WTC11 (cell line): Measurements from ENCODE around the gene FAM161B. TPM values are rescaled to one million over a fixed set of nuclear protein-coding genes. Genes with fewer than 3 reads are reported as not detected.

Source experiments
- ATF2 ChIP-seq: sonication (generic); formaldehyde crosslinking; IDR thresholded peaks from 2 replicates; pipeline ENCODE4 v1.8.1; 2022; ENCODE audit warnings: low read depth, missing genetic modification reagents, borderline replicate concordance
- ATF3 ChIP-seq: sonication (generic); formaldehyde crosslinking; conservative IDR thresholded peaks from 2 replicates; pipeline ENCODE4 v1.8.1; 2022; ENCODE audit warnings: mild to moderate bottlenecking, missing genetic modification reagents
- ATF6 ChIP-seq: sonication (generic); formaldehyde crosslinking; IDR thresholded peaks from 2 replicates; pipeline ENCODE4 v1.8.1; 2023; ENCODE audit warnings: mild to moderate bottlenecking, missing genetic modification reagents
- CREB1 ChIP-seq: sonication (generic); formaldehyde crosslinking; IDR thresholded peaks from 2 replicates; pipeline ENCODE4 v1.8.0; 2023; ENCODE audit warnings: mild to moderate bottlenecking, missing genetic modification reagents
- CREM ChIP-seq: sonication (generic); formaldehyde crosslinking; IDR thresholded peaks from 2 replicates; pipeline ENCODE4 v1.8.1; 2022; ENCODE audit warnings: mild to moderate bottlenecking, missing genetic modification reagents, moderate library complexity
- ELF4 ChIP-seq: sonication (generic); formaldehyde crosslinking; IDR thresholded peaks from 2 replicates; pipeline ENCODE4 v1.8.1; 2022; ENCODE audit warnings: low read depth, mild to moderate bottlenecking, moderate library complexity, missing genetic modification reagents
- EMX1 ChIP-seq: fragments of 250-450 bp; sonication (Bioruptor Pico); IDR thresholded peaks from 2 replicates; pipeline ENCODE4 v1.8.0; 2021; ENCODE audit warnings: mild to moderate bottlenecking
- ERG ChIP-seq: fragments of 250-450 bp; sonication (Bioruptor Pico); IDR thresholded peaks from 2 replicates; pipeline ENCODE4 v1.8.0; 2021; ENCODE audit warnings: mild to moderate bottlenecking
- ETV6 ChIP-seq: sonication (generic); formaldehyde crosslinking; IDR thresholded peaks from 2 replicates; pipeline ENCODE4 v1.8.1; 2022; ENCODE audit warnings: mild to moderate bottlenecking, missing genetic modification reagents
- GABPB1 ChIP-seq: sonication (generic); formaldehyde crosslinking; IDR thresholded peaks from 2 replicates; pipeline ENCODE4 v1.8.1; 2023; ENCODE audit warnings: mild to moderate bottlenecking, missing genetic modification reagents
- GRHL2 ChIP-seq: fragments of 250-450 bp; sonication (Bioruptor Pico); IDR thresholded peaks from 2 replicates; pipeline ENCODE4 v1.8.0; 2022; ENCODE audit warnings: mild to moderate bottlenecking, moderate library complexity; ENCODE audit not compliant: insufficient replicate concordance, severe bottlenecking
- KAT7 ChIP-seq: sonication (generic); formaldehyde crosslinking; IDR thresholded peaks from 2 replicates; pipeline ENCODE4 v1.8.1; 2023; ENCODE audit warnings: missing genetic modification reagents, mild to moderate bottlenecking, borderline replicate concordance
- MAX ChIP-seq: sonication (generic); formaldehyde crosslinking; IDR thresholded peaks from 2 replicates; pipeline ENCODE4 v1.8.0; 2022; ENCODE audit warnings: mild to moderate bottlenecking, missing genetic modification reagents
- NFYB ChIP-seq: sonication (generic); formaldehyde crosslinking; conservative IDR thresholded peaks from 2 replicates; pipeline ENCODE4 v1.8.0; 2022; ENCODE audit warnings: low read depth, missing genetic modification reagents
- PRDM15 ChIP-seq: sonication (generic); formaldehyde crosslinking; IDR thresholded peaks from 2 replicates; pipeline ENCODE4 v1.8.0; 2022; ENCODE audit warnings: missing genetic modification reagents
- RORB ChIP-seq: fragments of 250-450 bp; sonication (Bioruptor Pico); IDR thresholded peaks from 2 replicates; pipeline ENCODE4 v1.9.0; 2021; ENCODE audit warnings: mild to moderate bottlenecking
- TEAD1 ChIP-seq: sonication (generic); formaldehyde crosslinking; IDR thresholded peaks from 2 replicates; pipeline ENCODE4 v1.8.0; 2022; ENCODE audit warnings: mild to moderate bottlenecking, missing genetic modification reagents
- USF1 ChIP-seq: sonication (generic); formaldehyde crosslinking; IDR thresholded peaks from 2 replicates; pipeline ENCODE4 v1.8.0; 2022; ENCODE audit warnings: mild to moderate bottlenecking, missing genetic modification reagents
- ZNF232 ChIP-seq: sonication (generic); formaldehyde crosslinking; IDR thresholded peaks from 2 replicates; pipeline ENCODE4 v1.8.0; 2022; ENCODE audit warnings: mild to moderate bottlenecking, missing genetic modification reagents
- ZNF263 ChIP-seq: sonication (generic); formaldehyde crosslinking; IDR thresholded peaks from 2 replicates; pipeline ENCODE4 v1.8.1; 2022; ENCODE audit warnings: low read depth, mild to moderate bottlenecking, moderate library complexity, missing genetic modification reagents
- total RNA-seq: library from RNA; stranded (reverse); gene quantifications from 3 replicates; pipeline ENCODE4 v1.2.3, GENCODE V29; 2021

FAM161B gene
- total RNA-seq, 1 experiment from 2014 or later = 0.26 TPM

- no peak; the same call in 1 of the 2 replicates for TF ChIP-seq ERG (CRISPR knock-in tag)
- TF ChIP-seq NFYB (CRISPR knock-in tag) = peak; percentile 61
- TF ChIP-seq USF1 (CRISPR knock-in tag) = no peak
- TF ChIP-seq ATF2 (CRISPR knock-in tag) = no peak
- TF ChIP-seq PRDM15 (CRISPR knock-in tag) = peak; percentile 57; the same call in 1 of the 2 replicates
- TF ChIP-seq CREB1 = no peak
- peak; percentile 82 for TF ChIP-seq MAX (CRISPR knock-in tag)
- TF ChIP-seq ATF6 = no peak
- no peak for TF ChIP-seq ELF4 (CRISPR knock-in tag)
- TF ChIP-seq ZNF263 (CRISPR knock-in tag) = no peak
- 0 out of 2 replicates have a peak, but pooled peaks have one; percentile 66 for TF ChIP-seq ZNF232 (CRISPR knock-in tag)
- no peak for TF ChIP-seq KAT7 (CRISPR knock-in tag)
- TF ChIP-seq GABPB1 (CRISPR knock-in tag) = no peak; the same call in none of the 2 replicates
- TF ChIP-seq RORB = no peak
- no peak for TF ChIP-seq GRHL2
- TF ChIP-seq EMX1 (CRISPR knock-in tag) = no peak
- TF ChIP-seq TEAD1 = 0 out of 2 replicates have a peak, but pooled peaks have one; percentile 13
- no peak for TF ChIP-seq ATF3
- TF ChIP-seq ETV6 (CRISPR knock-in tag) = peak; percentile 81
- no peak; the same call in 1 of the 2 replicates for TF ChIP-seq CREM (CRISPR knock-in tag)
Observed at GRCh38 chr14:73949752-73950734, at the start of gene FAM161B, which contains the start of gene COQ6 (continued).
